ENCODE data around the gene RNF123. TPM values are rescaled to one million over a fixed set of nuclear protein-coding genes. Genes with fewer than 3 reads are reported as not detected.

The RNF123 gene
- total RNA-seq, 2 donors from 2014 or later = 18.4 to 28.7 TPM

- Histone ChIP-seq H3K4me1 (peaks cover 16% of the 10 kb centered on the region), H3K27ac (no peak overlapping the region), H3K36me3 (replicated peaks in 1 of 2; ENCODE audit: insufficient read depth in 1 of 2, low read depth in 2 of 2) (no peaks in the 10 kb centered on the region), H3K9me3 (no peaks in the 10 kb centered on the region), H3K27me3 (no peaks in the 10 kb centered on the region), H3K4me3 (no peak overlapping the region)
- ATAC-seq (no peak), DNase-seq (peak in 1 of 4 donors; percentile 11)
- WGBS, 2 donors = 60 to 79% methylated on average over 7 to 11 of the region's 13 CpGs
- TF ChIP-seq POLR2A (IDR thresholded peaks at IDR 0.05) = no peak
- TF ChIP-seq CTCF (IDR thresholded peaks at IDR 0.05) = no peak
- intact Hi-C loops (cut with DNase I) = no loop called here
These were observed 25.6 kb downstream of the RNF123 start for GRCh38 chr3:49714728-49715550.

GRCh38 chr3:49715611-49716121, 26.3 kb downstream of the RNF123 start:
- DNase-seq (peak in 1 of 4 donors; percentile 20), ATAC-seq (no peak)
- whole genome bisulfite sequencing, 2 donors = 87 to 100% methylated on average over 2 to 13 of the region's 13 CpGs
- Histone ChIP-seq H3K4me3 (no peak overlapping the region), H3K27ac (no peak overlapping the region), H3K4me1 (peaks cover 23% of the 10 kb centered on the region), H3K36me3 (replicated peaks in 1 of 2; ENCODE audit: insufficient read depth in 1 of 2, low read depth in 2 of 2) (no peaks in the 10 kb centered on the region), H3K9me3 (no peaks in the 10 kb centered on the region), H3K27me3 (no peaks in the 10 kb centered on the region)
- intact Hi-C loops (cut with DNase I) = no loop called here
- no peak for TF ChIP-seq CTCF (IDR thresholded peaks at IDR 0.05)
- no peak for TF ChIP-seq POLR2A (IDR thresholded peaks at IDR 0.05)

- peaks cover 0 to 4% of the 10 kb centered on the region in 2 donors for H3K36me3 ChIP-seq (replicated peaks in 1 of 2; ENCODE audit: insufficient read depth in 1 of 2, low read depth in 2 of 2)
- TF ChIP-seq POLR2A (IDR thresholded peaks at IDR 0.05) (no peak), CTCF (IDR thresholded peaks at IDR 0.05) (no peak)
- no peaks in the 10 kb centered on the region for H3K9me3 ChIP-seq
- WGBS, 2 donors = 93 to 96% methylated on average over 3 to 7 of the region's 7 CpGs
- intact Hi-C loops (cut with DNase I) = no loop called here
- no peak overlapping the region for H3K4me3 ChIP-seq
- H3K27me3 ChIP-seq = no peaks in the 10 kb centered on the region
- DNase-seq = peak in 1 of 4 donors; percentile 10
- H3K27ac ChIP-seq = no peak overlapping the region
- no peak for ATAC-seq
- H3K4me1 ChIP-seq = peaks cover 28% of the 10 kb centered on the region
These were observed 26.8 kb downstream of the RNF123 start for GRCh38 chr3:49716169-49716568.

GRCh38 chr3:49716691-49717210, 27.4 kb downstream of the RNF123 start:
- H3K27me3 ChIP-seq = no peaks in the 10 kb centered on the region
- ATAC-seq (no peak), DNase-seq (peak in 1 of 4 donors; percentile 13)
- H3K36me3 ChIP-seq (replicated peaks in 1 of 2; ENCODE audit: insufficient read depth in 1 of 2, low read depth in 2 of 2) = peaks cover 0 to 4% of the 10 kb centered on the region in 2 donors
- intact Hi-C loops (cut with DNase I) = no loop called here
- H3K27ac ChIP-seq = no peak overlapping the region
- peaks cover 34% of the 10 kb centered on the region for H3K4me1 ChIP-seq
- 95 to 100% methylated on average over 5 to 14 of the region's 16 CpGs for WGBS, 2 donors
- no peak for TF ChIP-seq POLR2A (IDR thresholded peaks at IDR 0.05)
- TF ChIP-seq CTCF (IDR thresholded peaks at IDR 0.05) = no peak
- H3K4me3 ChIP-seq = no peak overlapping the region
- H3K9me3 ChIP-seq = no peaks in the 10 kb centered on the region
